Loucy (cell line): ENCODE data around the gene C4orf36.

Experiments used
- CTCF ChIP-seq: fragments of 200-600 bp; sonication (generic); conservative IDR thresholded peaks from 2 replicates; pipeline ENCODE4 v1.5.1; 2014; ENCODE audit warnings: mild to moderate bottlenecking, antibody characterized with exemption, low read length
- EZH2phosphoT487 ChIP-seq: fragments of 200-600 bp; IDR thresholded peaks from 2 replicates; pipeline ENCODE4 v1.6.1; 2018; ENCODE audit warnings: antibody characterized with exemption, mild to moderate bottlenecking, moderate library complexity, borderline replicate concordance

DNA sequence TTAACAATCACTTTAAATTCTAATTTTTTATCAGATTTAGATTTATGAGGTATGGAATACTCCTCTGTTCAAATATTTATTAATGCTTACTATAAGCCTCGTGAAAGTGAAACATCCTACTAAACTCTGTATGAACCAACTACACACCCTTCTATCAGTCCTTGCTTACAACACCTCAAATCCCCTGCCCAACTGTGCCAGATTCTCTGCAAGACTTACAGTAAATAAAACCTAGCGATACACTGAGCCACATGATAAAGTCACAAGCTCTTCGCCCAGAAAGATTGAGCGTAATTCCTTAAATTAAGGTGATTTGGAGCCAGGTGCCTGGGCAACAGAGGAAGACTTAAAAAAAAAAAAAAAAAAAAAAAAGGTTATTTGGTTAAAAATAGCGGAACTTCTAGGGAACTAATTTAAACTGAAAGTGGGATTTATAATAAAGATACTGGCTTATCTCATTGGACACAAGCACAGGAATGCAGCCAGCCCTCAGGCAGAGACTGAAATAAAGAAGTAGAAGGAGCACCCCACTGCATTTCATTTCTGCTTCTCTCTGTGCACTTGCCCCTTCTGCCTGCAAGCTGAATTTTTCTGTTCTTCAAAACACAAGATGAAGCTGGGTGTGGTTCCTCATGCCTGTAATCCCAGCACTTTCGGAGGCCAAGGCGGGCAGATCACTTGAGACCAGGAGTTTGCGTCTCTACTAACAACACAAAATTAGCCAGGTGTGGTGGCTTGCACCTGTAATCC, 17.5 kb upstream of the C4orf36 start:
- TF ChIP-seq CTCF (no peak), EZH2phosphoT487 (no peak)
